HG02973 (cell line): Measurements from ENCODE around the gene KRTAP5-7.
"Not testable (repeated sequence)": the region's sequence is repeated elsewhere in the genome, so short reads cannot be mapped to it uniquely, and the experiment has no call there.

Source experiments
- ATAC-seq: cut with Tn5 transposase; IDR thresholded peaks from one replicate; pipeline ENCODE4 v1.9.1; 2021; ENCODE audit warnings: moderate library complexity; ENCODE audit not compliant: unreplicated experiment

The KRTAP5-7 gene, protein sequence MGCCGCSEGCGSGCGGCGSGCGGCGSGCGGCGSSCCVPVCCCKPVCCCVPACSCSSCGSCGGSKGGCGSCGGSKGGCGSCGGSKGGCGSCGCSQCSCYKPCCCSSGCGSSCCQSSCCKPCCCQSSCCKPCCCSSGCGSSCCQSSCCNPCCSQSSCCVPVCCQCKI

DNA sequence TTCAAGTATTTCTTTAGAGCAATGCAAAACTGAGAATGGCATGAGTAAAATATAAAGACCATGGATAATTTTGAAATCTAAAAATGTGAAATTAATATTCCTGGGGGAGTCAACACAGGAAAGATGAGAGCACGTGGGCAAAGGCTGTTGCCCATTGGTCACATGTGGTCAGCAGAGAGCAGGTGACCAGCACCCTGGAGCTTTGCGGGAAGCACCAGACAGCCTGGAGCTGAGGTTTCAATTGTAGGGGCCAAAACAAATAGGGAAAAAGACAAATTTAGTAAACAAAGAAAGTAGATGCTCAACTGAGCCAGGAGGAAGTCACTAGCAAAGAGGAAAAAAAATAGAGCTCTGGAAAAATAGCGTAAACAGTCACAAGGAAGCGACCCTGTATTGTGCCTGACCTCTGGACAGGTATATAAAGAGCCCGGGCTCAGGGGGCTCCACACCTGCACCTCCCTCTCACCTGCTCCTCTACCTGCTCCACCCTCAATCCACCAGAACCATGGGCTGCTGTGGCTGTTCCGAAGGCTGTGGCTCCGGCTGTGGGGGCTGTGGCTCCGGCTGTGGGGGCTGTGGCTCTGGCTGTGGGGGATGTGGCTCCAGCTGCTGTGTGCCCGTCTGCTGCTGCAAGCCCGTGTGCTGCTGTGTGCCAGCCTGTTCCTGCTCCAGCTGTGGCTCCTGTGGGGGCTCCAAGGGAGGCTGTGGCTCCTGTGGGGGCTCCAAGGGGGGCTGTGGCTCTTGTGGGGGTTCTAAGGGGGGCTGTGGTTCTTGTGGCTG, at the start of gene KRTAP5-7:
KRTAP5-7 (plus strand) TSS at position 472 of the 780 bp plus-strand sequence; CDS start at position 506, 34 bp downstream.
- ATAC-seq = not testable (repeated sequence)

DNA sequence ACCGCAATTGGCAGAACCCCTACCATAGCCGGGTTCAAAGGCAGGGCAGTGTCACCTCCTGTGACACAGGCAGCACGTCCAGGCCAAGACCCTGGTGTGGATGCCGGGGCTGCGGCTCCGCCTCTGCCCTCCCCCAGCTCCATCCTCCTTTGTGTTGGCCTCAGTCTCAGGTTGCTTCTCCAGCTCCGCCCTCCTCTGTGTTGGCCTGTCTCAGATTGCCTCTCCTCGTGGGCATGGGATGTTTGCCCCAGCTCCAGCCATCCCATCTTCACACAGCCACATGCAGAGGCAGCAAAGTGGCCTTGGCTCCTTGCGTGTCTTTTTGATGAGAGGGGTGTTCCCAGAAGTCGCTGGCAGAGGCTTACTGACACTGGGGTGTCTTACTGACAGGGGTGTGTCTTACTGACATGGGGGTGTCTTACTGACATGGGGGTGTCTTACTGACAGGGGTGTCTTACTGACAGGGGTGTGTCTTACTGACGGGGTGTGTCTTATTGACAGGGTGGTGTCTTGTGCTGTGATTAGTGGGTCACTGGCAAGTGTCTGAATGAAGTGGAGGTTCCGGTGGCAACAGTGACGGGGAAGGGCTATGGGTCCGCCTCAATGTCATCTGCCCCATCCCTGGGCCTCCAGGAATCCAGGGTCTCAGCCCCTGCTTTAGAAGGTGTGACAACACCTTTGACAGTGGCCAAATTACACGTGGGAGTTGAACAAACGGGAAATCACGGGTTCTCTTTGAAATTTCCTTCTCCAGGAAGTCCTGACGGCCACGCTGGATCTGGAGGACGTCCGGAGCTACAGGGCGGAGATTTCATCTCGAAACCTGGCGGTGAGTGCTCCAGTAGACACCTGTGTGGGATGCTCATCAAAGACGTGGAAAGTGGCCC, 49.2 kb upstream of the KRTAP5-7 start:
- ATAC-seq = no peak

DNA sequence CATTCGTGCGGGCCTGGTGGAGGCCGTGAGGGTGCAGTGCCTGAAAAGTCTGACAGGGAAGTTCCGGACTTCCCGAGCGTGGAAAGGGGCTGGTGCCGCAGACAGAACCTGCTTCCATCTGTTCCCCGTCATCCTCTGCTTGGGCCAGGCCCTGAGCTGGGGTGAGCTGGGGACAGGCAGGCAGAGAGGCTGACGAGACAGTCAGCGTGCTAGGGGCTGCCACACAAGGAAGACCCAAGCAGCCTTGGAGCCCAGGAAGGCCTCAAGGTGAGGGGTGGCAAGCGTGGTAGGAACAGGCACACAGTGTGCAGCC, 48.6 kb upstream of the KRTAP5-7 start:
- no peak for ATAC-seq

DNA sequence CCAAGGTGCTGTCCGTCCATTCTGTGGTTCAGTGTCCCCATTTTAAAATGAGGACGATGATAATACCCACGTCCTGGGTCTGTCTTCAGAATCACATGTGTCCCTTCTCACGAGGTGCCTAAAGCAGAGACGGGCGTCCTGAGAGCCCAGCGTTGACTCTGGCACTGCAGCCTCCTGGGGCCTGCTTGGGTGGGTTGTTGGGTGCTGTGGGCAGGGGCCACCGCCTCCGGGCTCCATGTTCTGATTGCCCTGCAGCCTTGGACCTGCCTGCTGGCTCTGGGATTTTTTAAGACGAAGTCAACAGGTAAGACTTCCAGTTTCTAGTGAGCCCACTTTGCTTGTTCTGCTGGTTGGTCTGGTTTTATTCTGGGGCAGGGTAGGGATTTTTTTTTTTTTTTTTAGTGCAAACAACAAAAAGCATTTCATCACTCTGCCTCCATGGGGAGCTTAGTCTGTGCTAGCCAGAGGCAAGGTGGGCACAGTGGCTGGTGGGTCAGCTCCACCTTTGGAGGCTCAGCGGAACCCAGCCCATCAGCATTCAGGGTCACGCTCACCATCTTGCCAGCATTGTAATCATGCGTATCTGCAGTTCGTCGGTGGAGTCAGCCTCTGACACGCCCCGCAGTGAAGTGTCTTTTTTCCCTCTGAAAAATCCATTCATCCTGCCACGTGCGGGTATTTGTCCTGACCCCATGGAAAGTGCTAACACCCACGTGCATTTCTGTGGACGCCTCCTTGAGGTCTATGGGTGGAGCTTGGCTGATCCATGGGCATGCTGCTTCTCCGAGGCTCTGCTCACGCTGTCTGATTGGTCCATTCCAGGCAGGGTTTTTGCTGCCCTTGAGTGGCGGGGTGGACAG, 45.7 kb upstream of the KRTAP5-7 start:
- no peak for ATAC-seq

DNA sequence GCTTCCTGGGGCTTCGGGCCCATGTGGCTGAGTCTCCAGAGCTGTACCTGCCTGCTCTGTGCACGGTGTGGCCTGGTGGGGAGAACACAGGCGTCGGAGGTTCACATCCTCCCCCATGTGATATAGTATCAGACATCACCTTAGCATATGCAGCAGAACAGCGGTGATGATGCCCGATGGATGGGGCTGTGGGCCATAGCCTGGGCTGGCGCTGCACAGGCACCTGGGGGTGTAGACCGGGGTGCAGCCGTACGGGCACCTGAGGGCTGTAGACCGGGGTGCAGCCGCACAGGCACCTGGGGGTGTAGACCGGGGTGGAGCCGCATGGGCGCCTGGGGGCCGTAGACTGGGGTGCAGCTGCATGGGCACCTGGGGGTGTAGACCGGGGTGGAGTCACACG, 44.9 kb upstream of the KRTAP5-7 start:
- ATAC-seq = no peak

DNA sequence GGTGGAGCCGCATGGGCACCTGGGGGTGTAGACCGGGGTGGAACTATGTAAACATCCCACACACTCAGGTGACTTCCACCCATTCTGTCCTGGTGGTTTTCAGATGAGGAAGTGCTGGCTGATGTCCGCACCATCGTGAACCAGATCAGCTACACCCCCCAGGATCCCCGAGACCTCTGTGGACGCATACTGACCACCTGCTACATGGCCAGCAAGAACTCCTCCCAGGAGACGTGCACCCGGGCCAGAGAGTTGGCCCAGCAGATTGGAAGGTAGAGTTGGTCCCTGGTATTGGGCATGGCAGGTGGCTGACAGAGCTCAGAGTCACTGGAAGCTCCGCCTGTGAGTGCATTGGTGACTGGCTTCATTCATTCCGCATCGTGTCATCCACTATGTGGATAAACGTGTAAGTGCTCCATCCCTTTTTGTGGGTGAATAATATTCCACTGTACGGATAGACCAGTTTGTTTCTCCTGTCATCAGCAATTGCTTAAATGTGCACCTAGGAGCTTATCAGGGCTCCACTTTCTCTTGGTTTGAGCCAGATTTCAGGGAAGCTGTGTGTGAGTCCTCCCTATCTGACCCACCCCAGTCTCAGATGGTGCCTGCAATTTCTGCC, 44.2 kb upstream of the KRTAP5-7 start:
- no peak for ATAC-seq

DNA sequence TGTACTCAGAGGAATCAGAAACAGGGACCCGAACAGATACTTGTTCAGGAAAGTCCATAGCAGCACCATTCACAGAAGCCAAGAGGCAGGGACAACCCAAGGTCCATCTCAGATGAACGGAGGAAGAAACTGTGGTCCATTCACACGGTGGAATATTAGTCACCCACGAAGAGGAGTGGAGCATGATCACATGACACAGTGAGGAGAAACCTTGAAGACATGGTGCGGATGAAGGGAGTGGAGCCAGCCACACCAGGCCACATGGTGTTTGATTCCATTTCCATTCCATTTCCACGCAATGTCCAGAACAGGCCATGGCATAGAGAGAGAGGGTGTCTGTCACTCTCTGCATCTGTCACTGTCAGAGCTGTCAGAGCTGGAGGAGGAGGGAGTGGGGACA, 43.4 kb upstream of the KRTAP5-7 start:
- ATAC-seq = no peak

DNA sequence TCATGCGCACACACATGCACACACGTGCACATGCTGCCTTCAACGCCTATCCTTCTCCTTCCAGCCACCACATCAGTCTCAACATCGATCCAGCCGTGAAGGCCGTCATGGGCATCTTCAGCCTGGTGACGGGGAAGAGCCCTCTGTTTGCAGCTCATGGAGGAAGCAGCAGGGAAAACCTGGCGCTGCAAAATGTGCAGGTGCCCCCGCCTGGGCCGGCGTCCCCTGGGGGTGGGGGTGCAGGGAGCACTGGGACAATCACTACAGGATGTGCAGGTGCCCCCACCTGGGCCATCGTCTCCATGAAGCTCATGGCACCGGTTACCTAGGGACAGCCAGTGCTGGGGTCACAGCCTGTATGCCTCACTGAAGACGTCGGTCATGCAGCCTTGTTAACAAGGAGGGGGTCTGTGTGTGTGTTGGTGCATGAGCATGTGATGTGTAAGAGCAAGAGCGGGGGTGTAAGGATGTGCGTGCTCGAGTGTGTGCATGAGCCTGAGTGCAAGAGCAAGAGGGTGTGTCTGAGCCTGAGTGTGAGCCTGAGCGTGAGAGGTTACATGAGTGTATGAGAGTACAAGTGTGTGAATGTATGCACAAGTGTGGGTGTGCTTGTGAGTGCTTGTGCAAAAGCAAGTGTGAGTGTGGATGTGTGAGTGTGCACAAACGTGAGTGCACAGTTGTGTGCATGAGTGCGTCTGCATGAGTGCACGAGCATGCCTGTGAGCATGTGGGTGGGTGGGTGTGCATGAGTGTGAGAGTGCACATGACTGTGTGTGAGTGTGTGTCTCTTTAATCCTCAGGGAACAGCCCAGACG, 42.6 kb upstream of the KRTAP5-7 start:
- ATAC-seq = no peak

DNA sequence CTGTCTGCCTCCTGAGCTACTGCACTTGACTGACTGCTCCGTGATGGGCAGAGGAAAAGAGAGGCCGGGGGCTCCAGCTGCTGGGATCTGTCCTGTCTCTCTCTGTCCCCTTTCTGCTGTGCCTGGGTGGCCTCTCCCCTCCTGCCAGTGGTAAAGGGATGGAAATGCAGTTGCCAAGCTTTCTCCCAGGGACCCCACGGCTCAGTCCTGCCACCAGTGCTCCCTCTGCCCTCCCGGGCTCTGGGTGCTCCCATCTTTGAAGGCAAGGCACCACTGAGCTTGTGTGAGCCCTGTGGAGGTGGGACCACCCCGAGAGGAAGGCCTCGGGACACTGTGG, 42.0 kb upstream of the KRTAP5-7 start:
- ATAC-seq = no peak

DNA sequence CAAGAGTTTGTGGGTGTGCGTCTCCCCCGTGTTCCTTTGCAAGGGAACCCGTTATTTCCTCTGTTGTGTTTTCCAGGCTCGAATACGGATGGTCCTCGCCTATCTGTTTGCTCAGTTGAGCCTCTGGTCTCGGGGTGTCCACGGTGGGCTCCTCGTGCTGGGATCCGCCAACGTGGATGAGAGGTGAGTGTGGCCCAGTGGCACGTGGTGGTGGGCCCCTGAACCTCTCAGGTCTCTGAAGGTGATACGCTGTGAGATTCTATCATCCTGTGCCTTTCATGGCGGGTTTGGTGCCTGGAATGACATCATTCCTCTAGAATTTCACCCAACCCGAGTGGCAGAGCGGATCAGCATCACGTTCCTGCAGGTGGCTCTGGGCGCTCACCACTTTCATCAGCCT, 41.6 kb upstream of the KRTAP5-7 start:
- no peak for ATAC-seq

DNA sequence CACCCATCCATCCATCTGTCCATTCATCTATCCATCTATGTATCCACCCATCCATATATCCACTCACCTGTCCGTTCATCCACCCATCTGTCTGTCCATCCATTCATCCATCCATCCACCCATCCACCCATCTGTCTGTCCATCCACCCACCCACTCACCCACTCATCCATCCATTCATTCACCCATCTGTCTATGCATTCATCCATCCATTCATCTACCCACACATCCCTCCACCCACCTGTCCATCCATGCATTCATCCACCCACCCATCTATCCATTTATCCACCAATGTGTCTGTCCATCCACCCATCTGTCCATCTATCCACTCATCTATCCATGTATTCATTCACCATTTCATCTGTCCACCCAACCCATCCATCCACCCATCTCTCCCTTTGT, 40.7 kb upstream of the KRTAP5-7 start:
- no peak for ATAC-seq

DNA sequence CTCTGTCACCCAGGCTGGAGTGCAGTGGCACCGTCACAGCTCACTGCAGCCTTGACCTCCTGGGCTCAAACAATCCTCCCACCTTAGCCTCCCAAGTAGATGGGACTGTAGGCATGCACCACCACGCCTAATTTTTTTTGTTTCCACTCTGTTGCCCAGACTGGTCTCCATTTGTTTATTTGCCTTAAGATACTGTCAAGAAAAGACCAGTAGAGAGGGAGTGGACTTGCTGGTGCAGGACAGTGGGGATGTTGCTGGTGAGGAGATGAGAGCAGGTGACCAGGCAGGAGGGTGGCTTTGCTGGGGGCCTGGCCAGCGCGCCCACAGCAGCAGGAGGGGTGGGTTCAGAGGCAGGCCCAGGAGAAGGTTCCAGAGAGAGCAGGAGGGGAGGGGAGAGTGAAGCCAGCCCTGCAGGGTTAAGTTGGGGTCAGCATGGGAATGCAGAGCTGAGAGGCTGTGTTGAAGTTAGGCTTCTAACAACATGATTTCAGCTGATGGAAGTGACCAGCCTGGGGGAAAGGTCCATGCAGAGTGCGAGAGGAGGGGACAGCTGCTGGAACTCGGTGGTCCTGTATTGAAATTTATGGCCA, 38.3 kb upstream of the KRTAP5-7 start:
- no peak for ATAC-seq

DNA sequence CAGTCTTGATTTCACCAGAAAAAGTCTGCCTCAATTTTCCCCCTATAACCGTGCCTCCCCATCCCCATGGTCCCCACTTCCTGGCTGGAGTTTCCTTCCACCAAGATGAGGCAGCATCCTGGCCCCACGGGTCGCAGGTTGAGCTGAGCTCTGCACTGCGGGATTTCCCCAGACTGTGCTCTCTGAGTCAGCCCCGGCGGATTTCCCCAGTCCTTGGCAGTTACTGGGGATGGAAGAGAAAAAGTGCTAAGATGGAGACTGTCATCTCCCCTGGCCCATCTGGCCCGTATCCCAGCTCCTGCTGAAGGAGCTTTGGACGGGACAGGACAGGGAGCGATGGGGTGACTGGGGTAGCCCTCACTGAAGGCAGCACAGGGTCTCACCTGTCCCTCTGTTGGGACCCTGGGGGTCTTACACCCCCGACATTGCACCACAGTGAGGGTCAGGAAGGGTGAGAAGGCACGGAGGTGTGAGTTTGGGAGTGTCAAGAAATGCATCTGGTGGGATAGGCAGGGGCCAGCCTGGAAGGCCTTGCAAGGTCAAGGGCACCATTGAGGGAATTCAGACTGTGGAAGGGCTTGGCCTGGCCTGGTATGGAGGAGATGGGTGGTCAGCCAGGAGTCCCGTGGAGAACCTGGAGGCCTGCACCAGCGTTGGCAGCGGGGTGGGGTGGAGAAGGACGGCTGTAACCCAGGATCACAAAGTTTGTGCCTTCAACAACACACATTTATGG, 37.6 kb upstream of the KRTAP5-7 start:
- no peak for ATAC-seq

DNA sequence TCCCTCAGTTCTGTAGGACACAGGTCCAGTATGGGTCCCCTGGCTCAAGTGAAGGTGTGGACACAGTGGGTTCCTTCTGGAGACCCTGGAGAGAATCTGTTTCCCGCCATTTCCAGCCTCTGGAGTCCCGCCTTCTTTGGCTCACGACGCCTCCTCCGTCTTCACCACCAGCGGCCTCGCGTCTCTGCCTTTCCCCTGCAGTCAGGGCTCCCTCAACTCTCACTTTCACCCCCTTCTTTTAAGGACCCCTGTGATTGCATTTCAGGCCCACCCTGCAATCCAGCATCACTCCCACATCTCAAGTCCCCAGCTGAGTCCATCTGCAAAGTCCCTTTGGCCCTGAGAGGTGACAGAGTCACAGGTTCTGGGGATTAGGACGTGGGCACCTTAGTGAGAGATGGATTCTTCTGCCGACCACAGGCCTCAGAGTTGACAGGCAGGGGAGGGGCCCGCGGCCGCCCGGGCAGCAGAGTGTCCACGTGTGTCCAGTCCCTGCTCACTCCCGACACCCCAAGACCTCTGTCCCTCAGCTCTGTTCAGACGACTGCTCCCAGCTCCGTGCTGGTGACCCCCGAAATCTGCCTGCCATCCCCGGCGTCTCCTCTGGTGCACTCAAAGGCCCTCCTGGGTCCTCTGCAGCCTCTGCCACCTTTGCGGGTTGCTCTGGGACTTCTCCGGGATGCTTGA, 36.9 kb upstream of the KRTAP5-7 start:
- no peak for ATAC-seq

DNA sequence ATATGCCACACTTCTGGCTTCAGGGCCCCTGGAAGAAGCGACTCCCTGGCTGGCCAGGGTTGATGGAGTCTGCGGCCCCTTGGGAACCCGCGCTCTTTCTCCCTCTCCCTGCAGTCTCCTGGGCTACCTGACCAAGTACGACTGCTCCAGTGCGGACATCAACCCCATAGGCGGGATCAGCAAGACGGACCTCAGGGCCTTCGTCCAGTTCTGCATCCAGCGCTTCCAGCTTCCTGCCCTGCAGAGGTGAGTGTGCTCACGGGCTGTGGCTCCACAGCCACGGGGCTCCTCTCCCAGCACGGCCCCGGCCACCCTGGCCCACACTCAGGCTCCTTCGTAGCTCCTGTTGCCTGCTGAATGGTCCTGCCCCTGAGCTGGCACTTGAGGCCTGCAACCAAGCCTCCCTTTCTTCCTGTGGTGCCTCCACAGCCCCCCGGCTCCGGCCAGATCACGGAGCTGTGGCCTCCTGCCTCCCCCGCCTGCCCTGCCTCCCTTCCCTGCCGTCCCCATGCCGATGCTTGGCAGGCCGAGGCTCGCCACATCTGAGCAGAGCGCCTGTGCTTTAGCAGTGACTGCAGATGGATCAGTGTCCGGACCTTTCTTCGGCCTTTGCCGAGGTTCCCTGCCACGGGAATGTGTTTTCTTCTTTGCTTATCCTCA, 36.2 kb upstream of the KRTAP5-7 start:
- ATAC-seq = no peak

DNA sequence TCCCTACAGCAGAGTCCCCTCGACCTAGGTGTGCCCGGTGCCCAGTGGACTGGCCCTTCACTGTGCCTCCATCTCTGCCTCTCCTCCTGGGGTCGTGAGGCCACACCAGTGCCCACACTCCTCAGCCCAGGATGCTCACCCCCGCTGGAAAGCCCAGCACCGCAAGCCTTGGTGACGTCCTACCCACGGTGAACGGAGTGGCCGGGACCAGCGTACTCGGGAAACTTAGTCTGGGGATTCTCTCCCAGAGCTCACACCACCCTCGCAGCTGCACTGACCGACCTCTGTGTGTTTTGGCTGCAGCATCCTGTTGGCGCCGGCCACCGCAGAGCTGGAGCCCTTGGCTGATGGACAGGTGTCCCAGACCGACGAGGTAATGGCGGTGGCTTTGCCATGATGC, 35.5 kb upstream of the KRTAP5-7 start:
- ATAC-seq = no peak

DNA sequence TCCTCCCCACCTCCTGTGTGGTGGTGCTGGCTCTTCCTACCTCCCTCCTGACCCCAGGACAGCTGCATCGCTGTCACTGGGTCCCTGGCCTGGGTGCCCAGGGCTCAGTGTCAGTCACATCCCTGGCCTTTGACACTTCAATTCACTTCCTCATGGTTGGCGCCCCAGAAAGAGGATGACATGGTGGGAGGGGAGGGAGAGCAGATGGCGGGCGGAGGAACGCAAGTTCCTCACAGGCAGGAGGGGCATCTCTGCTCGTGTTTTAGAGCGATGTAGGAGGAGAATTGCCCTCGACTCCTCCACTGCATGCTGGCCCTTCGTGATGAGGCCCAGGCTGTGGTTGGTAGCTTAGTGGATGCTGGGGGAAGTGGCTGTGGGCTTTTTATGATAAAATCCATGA, 35.1 kb upstream of the KRTAP5-7 start:
- no peak for ATAC-seq
